COR-L47 (cell line): Measurements from ENCODE around the gene DHRS13.
"Not testable (repeated sequence)": the region's sequence is repeated elsewhere in the genome, so short reads cannot be mapped to it uniquely, and the experiment has no call there.

Experiments
- DNase-seq: peaks from one replicate; lab custom pipeline; 2025; lab: John Stamatoyannopoulos, UW

DHRS13 gene

GRCh38 chr17:28882154-28882895 lies 20.6 kb downstream of the DHRS13 start:
- no peak for DNase-seq

GRCh38 chr17:28881533-28882056 lies 21.3 kb downstream of the DHRS13 start:
- no peak for DNase-seq

GRCh38 chr17:28880572-28880945 lies 22.3 kb downstream of the DHRS13 start:
- DNase-seq: no peak

- DNase-seq: no peak
Observed at GRCh38 chr17:28879886-28880571, 22.9 kb downstream of the DHRS13 start.

- DNase-seq: peak; percentile 76
Observed at GRCh38 chr17:28878981-28879380, 23.9 kb downstream of the DHRS13 start.

- DNase-seq: no peak
Observed at GRCh38 chr17:28878158-28878910, 24.5 kb downstream of the DHRS13 start.

- DNase-seq: not testable (repeated sequence)
Observed at GRCh38 chr17:28877150-28877711, 25.6 kb downstream of the DHRS13 start.

GRCh38 chr17:28875848-28876550 lies 26.9 kb downstream of the DHRS13 start:
- no peak for DNase-seq

- DNase-seq: no peak
Observed at GRCh38 chr17:28874750-28875149, 28.1 kb downstream of the DHRS13 start.

- DNase-seq: no peak
Observed at GRCh38 chr17:28873839-28874238, 29.0 kb downstream of the DHRS13 start.

GRCh38 chr17:28871056-28871579 lies 31.8 kb downstream of the DHRS13 start:
- no peak for DNase-seq

GRCh38 chr17:28867276-28867675 lies 35.6 kb downstream of the DHRS13 start:
- no peak for DNase-seq

GRCh38 chr17:28865946-28866752 lies 36.7 kb downstream of the DHRS13 start:
- DNase-seq: no peak

- DNase-seq: no peak
Observed at GRCh38 chr17:28864991-28865849, 37.7 kb downstream of the DHRS13 start.

GRCh38 chr17:28863953-28864352 lies 38.9 kb downstream of the DHRS13 start:
- DNase-seq: no peak

- DNase-seq: no peak
Observed at GRCh38 chr17:28862561-28862960, 40.3 kb downstream of the DHRS13 start.

- no peak for DNase-seq
Observed at GRCh38 chr17:28861393-28862203, 41.3 kb downstream of the DHRS13 start.

GRCh38 chr17:28860363-28860808 lies 42.5 kb downstream of the DHRS13 start:
- DNase-seq: no peak
